Stimulated activated CD8-positive, alpha-beta memory T cell treated with anti-CD3 and anti-CD28 coated beads, Interleukin-12 subunit alpha, Interleukin-12 subunit beta, amount 100 ng/mL, for 4 hours (primary cell): Measurements from ENCODE around the gene TAS2R1.

Experiments
- DNase-seq: peaks from one replicate; pipeline ENCODE4 v3.0.0-alpha.2; 2020; ENCODE audit warnings: low read depth

TAS2R1 gene

DNA sequence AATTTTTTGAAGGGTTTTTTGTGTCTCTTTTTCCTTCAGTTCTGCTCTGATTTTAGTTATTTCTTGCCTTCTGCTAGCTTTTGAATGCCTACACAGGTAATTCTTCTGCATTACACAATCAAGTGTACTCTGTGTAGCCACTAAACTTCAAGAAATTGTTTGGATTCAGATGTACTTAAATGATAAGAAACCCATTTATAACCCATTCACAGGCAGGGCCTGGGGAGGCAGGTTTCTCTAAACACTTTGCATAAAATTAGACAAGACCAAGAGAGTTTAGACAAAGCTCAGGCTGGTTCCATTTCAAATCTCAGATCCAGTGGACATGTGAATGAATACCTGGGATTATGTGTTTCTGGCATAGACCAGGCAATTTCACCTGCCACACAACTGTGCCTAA, 43.0 kb downstream of the TAS2R1 start:
- DNase-seq = no peak

DNA sequence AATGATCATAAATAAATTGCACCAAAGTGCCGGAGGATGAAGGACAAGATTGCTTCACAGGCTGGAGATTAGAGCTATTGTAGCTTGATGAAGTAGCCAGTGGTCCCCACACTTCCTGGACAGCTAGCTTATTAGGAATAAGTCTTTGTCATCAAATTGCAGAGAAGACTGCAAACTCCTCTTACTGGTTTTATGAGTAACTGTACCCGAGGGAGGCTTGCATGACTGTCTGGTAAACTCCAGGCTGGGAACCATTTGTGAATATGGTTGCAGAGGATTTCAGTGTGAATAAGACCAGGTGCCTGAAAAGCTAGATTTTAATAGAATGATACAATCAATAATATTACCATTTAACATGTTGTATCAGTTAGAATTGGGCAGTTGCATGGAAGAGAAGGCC, 47.7 kb downstream of the TAS2R1 start:
- DNase-seq = no peak
